Chondrocyte (in vitro differentiated cells): ENCODE results near the gene AFAP1. TPM values are rescaled to one million over a fixed set of nuclear protein-coding genes. Genes with fewer than 3 reads are reported as not detected.

Source experiments
- DNase-seq: peaks from one replicate; pipeline ENCODE4 v3.0.0; 2021; ENCODE audit warnings: mixed read lengths, low spot score
- H3K27ac Mint-ChIP-seq: one replicate; pipeline ENCODE4 v1.8.0; 2021; ENCODE audit warnings: mild to moderate bottlenecking, moderate library complexity, mixed read lengths; ENCODE audit not compliant: unreplicated experiment
- H3K27me3 Mint-ChIP-seq: 2 replicates; pipeline ENCODE4 v1.8.0; 2021; ENCODE audit warnings: low read depth, mixed read lengths
- H3K36me3 Mint-ChIP-seq: 2 replicates; pipeline ENCODE4 v1.8.0; 2021; ENCODE audit warnings: low read depth, mixed read lengths
- H3K4me1 Mint-ChIP-seq: 2 replicates; pipeline ENCODE4 v1.8.0; 2021; ENCODE audit warnings: low read depth, mild to moderate bottlenecking, mixed read lengths
- H3K4me3 Mint-ChIP-seq: one replicate; pipeline ENCODE4 v1.8.0; 2021; ENCODE audit warnings: mild to moderate bottlenecking, moderate library complexity, mixed read lengths; ENCODE audit not compliant: unreplicated experiment
- H3K9me3 Mint-ChIP-seq: 2 replicates; pipeline ENCODE4 v1.8.0; 2021; ENCODE audit warnings: low read depth, mixed read lengths
- total RNA-seq: library from RNA; stranded (reverse); gene quantifications from 3 replicates; pipeline ENCODE4 v1.2.1, GENCODE V29; 2021
- TF ChIP-seq, protein P1 (sequence below): fragments of 200-600 bp; sonication (generic); IDR thresholded peaks from 2 replicates; pipeline ENCODE4 v1.5.0; 2021; ENCODE audit warnings: antibody characterized with exemption, mild to moderate bottlenecking, moderate library complexity

Gene AFAP1
- total RNA-seq, 1 donor from 2014 or later = 118 TPM

DNA sequence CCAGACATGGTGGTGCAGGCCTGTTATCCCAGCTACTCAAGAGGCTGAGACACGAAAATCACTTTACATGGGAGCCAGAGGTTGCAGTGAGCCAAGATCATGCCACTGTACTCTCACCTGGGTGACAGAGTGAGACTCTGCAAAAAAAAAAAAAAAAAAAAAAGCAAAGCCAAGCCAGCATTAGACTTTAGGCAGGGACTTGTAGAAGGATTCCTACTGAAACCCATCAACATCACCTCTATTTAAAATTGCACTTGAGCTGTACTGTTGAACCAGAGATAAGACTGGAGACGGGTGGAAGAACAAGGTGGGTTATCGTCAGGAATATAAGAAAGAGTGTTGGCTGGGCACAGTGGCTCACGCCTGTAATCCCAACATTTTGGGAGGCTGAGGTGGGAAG, 15.7 kb upstream of the AFAP1 start:
- Mint-ChIP-seq H3K4me1 (peaks cover 4% of the 10 kb centered on the region), H3K27ac (no peak overlapping the region)

DNA sequence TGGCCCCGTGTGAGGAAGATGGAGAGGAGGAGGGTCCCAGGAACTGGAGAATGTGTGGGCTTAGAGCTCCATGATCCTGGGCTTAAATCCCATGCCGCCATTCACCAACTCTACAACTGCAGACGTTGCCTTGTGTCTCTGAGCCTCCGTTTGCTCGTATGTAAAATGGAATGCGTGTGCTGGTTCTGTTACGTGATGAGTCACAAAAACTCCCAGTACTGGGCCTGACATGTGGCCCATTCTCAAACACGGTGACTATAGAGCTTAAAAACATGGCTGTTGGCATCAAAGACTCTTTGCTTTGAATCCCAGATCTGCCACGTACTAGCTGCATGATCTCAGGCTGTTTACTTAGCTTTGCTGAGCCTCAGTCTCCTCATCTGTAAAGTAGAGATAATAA, 13.0 kb upstream of the AFAP1 start:
- Mint-ChIP-seq H3K9me3 (no peaks in the 10 kb centered on the region), H3K27ac (no peak overlapping the region), H3K27me3 (peaks cover 10% of the 10 kb centered on the region), H3K4me3 (no peak overlapping the region), H3K4me1 (peaks cover 4% of the 10 kb centered on the region), H3K36me3 (peaks cover 2% of the 10 kb centered on the region)
- no peak for DNase-seq
- TF ChIP-seq, protein P1, sequence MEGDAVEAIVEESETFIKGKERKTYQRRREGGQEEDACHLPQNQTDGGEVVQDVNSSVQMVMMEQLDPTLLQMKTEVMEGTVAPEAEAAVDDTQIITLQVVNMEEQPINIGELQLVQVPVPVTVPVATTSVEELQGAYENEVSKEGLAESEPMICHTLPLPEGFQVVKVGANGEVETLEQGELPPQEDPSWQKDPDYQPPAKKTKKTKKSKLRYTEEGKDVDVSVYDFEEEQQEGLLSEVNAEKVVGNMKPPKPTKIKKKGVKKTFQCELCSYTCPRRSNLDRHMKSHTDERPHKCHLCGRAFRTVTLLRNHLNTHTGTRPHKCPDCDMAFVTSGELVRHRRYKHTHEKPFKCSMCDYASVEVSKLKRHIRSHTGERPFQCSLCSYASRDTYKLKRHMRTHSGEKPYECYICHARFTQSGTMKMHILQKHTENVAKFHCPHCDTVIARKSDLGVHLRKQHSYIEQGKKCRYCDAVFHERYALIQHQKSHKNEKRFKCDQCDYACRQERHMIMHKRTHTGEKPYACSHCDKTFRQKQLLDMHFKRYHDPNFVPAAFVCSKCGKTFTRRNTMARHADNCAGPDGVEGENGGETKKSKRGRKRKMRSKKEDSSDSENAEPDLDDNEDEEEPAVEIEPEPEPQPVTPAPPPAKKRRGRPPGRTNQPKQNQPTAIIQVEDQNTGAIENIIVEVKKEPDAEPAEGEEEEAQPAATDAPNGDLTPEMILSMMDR = no peak

More for the DNA sequence above, 15.7 kb upstream of the AFAP1 start:
- H3K27me3 Mint-ChIP-seq = no peaks in the 10 kb centered on the region
- no peak overlapping the region for H3K4me3 Mint-ChIP-seq
- no peaks in the 10 kb centered on the region for H3K9me3 Mint-ChIP-seq
- peaks cover 2% of the 10 kb centered on the region for H3K36me3 Mint-ChIP-seq
- no peak for DNase-seq
- TF ChIP-seq, protein P1 = no peak

DNA sequence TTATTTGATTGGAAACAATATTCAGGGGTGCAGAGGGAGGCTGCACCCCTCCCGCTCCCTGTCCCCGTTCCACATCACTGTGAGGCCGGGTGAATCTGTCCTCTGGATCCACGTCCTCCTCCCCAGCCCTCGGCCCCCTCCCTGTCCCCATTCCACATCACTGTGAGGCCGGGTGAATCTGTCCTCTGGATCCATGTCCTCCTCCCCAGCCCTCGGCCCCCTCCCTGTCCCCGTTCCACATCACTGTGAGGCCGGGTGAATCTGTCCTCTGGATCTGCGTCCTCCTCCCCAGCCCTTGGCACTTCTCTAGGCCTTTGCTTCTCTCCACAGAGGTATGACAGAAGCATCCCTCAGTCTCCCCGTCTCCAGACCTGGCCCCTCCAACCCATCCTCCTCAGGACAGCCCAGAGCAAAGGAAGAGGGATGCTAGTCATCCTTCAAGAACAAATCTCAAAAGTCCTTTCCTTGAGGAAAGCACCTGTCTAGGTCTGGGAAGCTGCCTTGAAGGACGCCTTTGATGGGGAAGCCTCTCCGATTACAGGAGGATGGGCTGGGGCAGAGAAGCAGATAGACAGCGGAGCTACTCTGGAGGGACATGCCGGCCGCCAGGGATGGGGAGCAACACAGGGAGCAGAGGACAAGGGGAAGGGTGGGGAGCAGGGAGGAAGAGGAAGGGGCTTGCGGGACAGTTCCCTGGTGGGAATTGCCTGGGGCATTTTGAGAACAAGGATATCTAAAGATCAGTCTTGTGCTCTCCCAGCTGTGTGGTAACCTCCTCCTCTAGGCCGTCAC, 10.8 kb upstream of the AFAP1 start:
- Mint-ChIP-seq H3K36me3 (peaks cover 2% of the 10 kb centered on the region), H3K9me3 (no peaks in the 10 kb centered on the region), H3K4me1 (no peaks in the 10 kb centered on the region), H3K27me3 (peaks cover 10% of the 10 kb centered on the region), H3K4me3 (no peak overlapping the region), H3K27ac (no peak overlapping the region)
- TF ChIP-seq, protein P1 = no peak
- no peak for DNase-seq

DNA sequence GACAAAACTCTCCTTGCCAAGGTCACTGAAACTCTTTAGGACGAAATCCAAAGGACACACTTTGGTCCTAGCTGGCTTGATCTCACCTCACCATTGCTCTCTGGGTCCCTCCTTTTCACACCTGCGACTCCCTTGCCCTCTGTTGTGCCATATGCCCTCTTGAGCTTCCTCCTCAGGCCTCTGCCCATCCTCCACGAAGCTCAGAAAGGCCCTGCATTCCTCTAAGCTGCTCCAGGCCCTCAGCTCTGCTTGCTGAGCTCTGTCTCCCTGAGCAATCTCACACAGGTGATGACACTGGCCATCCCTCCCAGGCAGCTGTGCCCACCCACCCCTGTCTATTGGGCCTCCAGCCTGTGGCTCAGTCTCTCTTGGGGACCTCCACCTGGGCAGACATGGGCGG, 10.1 kb upstream of the AFAP1 start:
- Mint-ChIP-seq H3K36me3 (peaks cover 2% of the 10 kb centered on the region), H3K4me3 (no peak overlapping the region), H3K4me1 (peaks cover under 1% of the 10 kb centered on the region), H3K27ac (no peak overlapping the region), H3K9me3 (no peaks in the 10 kb centered on the region), H3K27me3 (peaks cover 10% of the 10 kb centered on the region)
- DNase-seq = no peak
- TF ChIP-seq, protein P1 = no peak

DNA sequence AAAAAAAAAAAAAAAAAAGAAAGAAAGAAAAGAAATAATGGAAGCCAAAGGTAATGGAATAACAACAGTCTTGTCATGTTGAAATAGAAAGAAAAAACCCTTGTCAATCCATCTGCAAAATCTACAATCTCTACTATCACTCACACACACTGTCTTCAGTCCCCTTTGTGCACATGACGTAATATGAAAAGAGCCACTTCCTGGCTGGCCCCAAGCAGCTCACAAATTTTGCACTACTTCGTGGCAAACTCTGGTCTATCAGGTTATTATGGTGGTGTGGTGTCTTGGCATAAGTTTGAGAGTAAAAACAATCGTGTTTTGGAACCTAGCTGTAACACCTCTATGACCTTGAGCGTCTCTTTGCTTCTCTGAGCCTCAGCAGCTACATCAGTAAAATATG, 8.3 kb upstream of the AFAP1 start:
- Mint-ChIP-seq H3K27me3 (peaks cover 10% of the 10 kb centered on the region), H3K4me1 (peaks cover 5% of the 10 kb centered on the region), H3K9me3 (no peaks in the 10 kb centered on the region), H3K27ac (no peak overlapping the region), H3K36me3 (peaks cover 2% of the 10 kb centered on the region), H3K4me3 (no peak overlapping the region)
- DNase-seq = no peak
- TF ChIP-seq, protein P1 = no peak
